GM10248 (cell line): ENCODE data around the gene KDM2A.

Source experiments
- CTCF ChIA-PET: fragments of 300-600 bp; sonication (Branson Sonifier 250); formaldehyde crosslinking; extraction: SDS; loops from one replicate; lab custom pipeline; 2021; ENCODE audit warnings: antibody characterized with exemption; lab: Yijun Ruan, JAX
- POLR2A ChIA-PET: fragments of 350-650 bp; sonication (Branson Sonifier 250); formaldehyde crosslinking; extraction: SDS; loops from one replicate; lab custom pipeline; 2020; ENCODE audit warnings: antibody characterized with exemption; lab: Yijun Ruan, JAX
- DNase-seq: peaks from one replicate; pipeline ENCODE4 v3.0.0; 2012; ENCODE audit errors: extremely low spot score
- CTCF ChIP-seq: IDR thresholded peaks from 2 replicates; pipeline ENCODE4 v1.5.1; 2012; ENCODE audit warnings: mild to moderate bottlenecking, low read depth; ENCODE audit errors: extremely low read depth, missing control alignments, control extremely low read depth

The KDM2A gene

DNA sequence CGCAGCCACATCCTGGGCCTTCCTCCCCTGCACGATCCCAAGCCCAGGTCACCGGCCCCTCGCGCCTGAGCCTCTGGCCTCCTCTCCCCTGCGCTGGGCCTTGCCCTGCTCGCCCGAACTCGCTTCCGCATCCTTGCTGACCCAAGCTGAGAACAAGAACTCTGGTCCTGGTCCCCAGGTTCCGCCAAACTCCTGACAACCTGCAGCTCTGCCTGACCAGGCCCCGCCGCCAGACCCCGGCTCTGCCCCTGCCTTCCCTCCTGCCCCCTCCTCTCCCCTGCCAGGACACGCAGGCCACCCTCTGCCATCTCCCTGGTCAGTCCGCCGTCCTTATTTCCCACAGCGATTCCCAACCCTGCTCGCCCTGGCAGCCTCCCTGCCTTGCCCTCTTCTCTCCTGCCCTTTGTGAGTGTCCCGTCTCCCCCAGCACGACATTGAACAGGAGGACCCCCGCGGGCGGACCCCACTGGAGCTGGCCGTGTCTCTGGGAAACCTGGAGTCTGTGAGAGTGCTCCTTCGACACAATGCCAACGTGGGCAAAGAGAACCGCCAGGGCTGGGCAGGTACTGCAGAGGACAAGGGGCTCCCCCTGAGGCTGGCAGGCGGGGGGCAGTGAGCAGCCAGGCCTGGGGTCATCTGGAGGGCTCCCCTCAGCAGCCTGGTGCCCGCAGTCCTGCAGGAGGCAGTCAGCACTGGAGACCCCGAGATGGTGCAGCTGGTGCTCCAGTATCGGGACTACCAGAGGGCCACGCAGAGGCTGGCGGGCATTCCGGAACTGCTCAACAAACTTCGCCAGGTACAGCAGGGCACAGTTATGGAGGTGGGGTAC lies 170.8 kb downstream of the KDM2A start:
- ChIA-PET CTCF (interaction anchor here (0.9 to 3.9 kb wide), 10 partner anchors 9 to 182 kb away, joined by 3 to 23 read pairs (median 8); no protein-coding TSS in a partner anchor), POLR2A (interaction anchor here (0.6 to 2.3 kb wide), 3 partner anchors 12 to 50 kb away, joined by 4 to 12 read pairs (median 7); partner anchors contain the start of gene GRK2)
- TF ChIP-seq CTCF, result no peak
- DNase-seq, result no peak

GRCh38 chr11:67290801-67291200 lies 171.7 kb downstream of the KDM2A start:
- ChIA-PET POLR2A (no interaction called here), CTCF (interaction anchor here (0.9 to 2.3 kb wide), 4 partner anchors 13 to 91 kb away, joined by 3 to 10 read pairs (median 4); no protein-coding TSS in a partner anchor)

GRCh38 chr11:67291481-67292381 lies 172.7 kb downstream of the KDM2A start:
- CTCF ChIA-PET, result interaction anchor here (0.9 to 2.3 kb wide), 4 partner anchors 14 to 90 kb away, joined by 3 to 10 read pairs (median 4); no protein-coding TSS in a partner anchor
- POLR2A ChIA-PET, result no interaction called here
- no peak for DNase-seq
- no peak for TF ChIP-seq CTCF

More at GRCh38 chr11:67290801-67291200, 171.7 kb downstream of the KDM2A start:
- TF ChIP-seq CTCF, result no peak
- DNase-seq, result no peak

DNA sequence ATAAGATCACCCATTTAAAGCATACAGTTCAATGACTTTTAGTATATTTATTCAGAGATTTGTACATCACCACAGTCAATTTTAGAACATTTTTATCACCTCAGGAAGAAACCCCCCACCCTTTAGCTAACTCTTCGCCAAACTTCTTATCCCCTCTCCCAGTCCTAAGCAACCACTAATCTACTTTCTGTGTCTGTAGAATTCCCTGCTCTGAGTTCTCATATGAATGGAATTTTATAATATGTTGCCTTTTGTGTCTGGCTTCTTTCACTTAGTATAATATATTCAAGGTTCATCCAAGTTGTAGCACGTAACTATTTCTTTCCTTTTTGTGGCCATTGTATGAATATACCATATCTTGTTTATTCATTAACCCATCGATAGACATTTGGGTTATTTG lies 173.6 kb downstream of the KDM2A start:
- POLR2A ChIA-PET, result no interaction called here
- CTCF ChIA-PET, result interaction anchor here (1.2 to 1.4 kb wide), 4 partner anchors 21 to 109 kb away, joined by 3 to 8 read pairs (median 3); partner anchors contain the start of gene PPP1CA
- TF ChIP-seq CTCF, result no peak
- no peak for DNase-seq

- POLR2A ChIA-PET, result no interaction called here
- TF ChIP-seq CTCF, result no peak
- no peak for DNase-seq
- CTCF ChIA-PET, result interaction anchor here (1.1 to 1.4 kb wide), 5 partner anchors 21 to 108 kb away, joined by 3 to 8 read pairs (median 3); partner anchors contain the start of gene PPP1CA
Measured at GRCh38 chr11:67293090-67293489, 174.0 kb downstream of the KDM2A start.

- ChIA-PET CTCF (interaction anchor here (0.7 to 2.1 kb wide), 2 partner anchors 15 to 21 kb away, joined by 3 to 9 read pairs; no protein-coding TSS in a partner anchor), POLR2A (no interaction called here)
- TF ChIP-seq CTCF, result no peak
- no peak for DNase-seq
Measured at GRCh38 chr11:67295846-67296245, 176.8 kb downstream of the KDM2A start.
